ENCODE data around the gene MYRFL.

Gene MYRFL

GRCh38 chr12:69834576-69834975 lies 9.5 kb downstream of the MYRFL start:
- Histone ChIP-seq H3K4me3 (ENCODE audit: low read length) (no peak overlapping the region), H3F3A (ENCODE audit: control insufficient read depth, insufficient read depth) (no peaks in the 10 kb centered on the region), H3K9me2 (replicated peaks; ENCODE audit: control insufficient read depth, low read length) (no peaks in the 10 kb centered on the region), H3K4me1 (ENCODE audit: control insufficient read depth, low read length) (no peaks in the 10 kb centered on the region), H3K4me2 (ENCODE audit: low read length) (no peak overlapping the region), H3K27ac (ENCODE audit: low read depth, low read length) (no peak overlapping the region), H3K36me3 (ENCODE audit: control insufficient read depth, low read length) (no peaks in the 10 kb centered on the region), H4K20me1 (ENCODE audit: control insufficient read depth, insufficient read depth, low read depth, low read length) (no peaks in the 10 kb centered on the region), H3K79me2 (ENCODE audit: control insufficient read depth, low read length) (no peaks in the 10 kb centered on the region), H3K9me3 (ENCODE audit: control insufficient read depth, insufficient read depth, low read length) (no peaks in the 10 kb centered on the region), H3K27me3 (ENCODE audit: control insufficient read depth, low read length) (peaks cover 8% of the 10 kb centered on the region; the same call in 1 of the 2 replicates)
- TF ChIP-seq EZH2phosphoT487 (IDR thresholded peaks at IDR 0.05; ENCODE audit: borderline replicate concordance, low read length): no peak
- no peak for TF ChIP-seq CTCF (IDR thresholded peaks at IDR 0.05; ENCODE audit: low read depth, low read length, poor library complexity, severe bottlenecking)

GRCh38 chr12:69835081-69835480 lies 10.1 kb downstream of the MYRFL start:
- no peaks in the 10 kb centered on the region for H3K79me2 ChIP-seq (ENCODE audit: control insufficient read depth, low read length)
- no peak overlapping the region for H3K4me2 ChIP-seq (ENCODE audit: low read length)
- H3K4me1 ChIP-seq (ENCODE audit: control insufficient read depth, low read length): no peaks in the 10 kb centered on the region
- H3F3A ChIP-seq (ENCODE audit: control insufficient read depth, insufficient read depth): no peaks in the 10 kb centered on the region
- H3K27ac ChIP-seq (ENCODE audit: low read depth, low read length): no peak overlapping the region
- H4K20me1 ChIP-seq (ENCODE audit: control insufficient read depth, insufficient read depth, low read depth, low read length): no peaks in the 10 kb centered on the region
- H3K27me3 ChIP-seq (ENCODE audit: control insufficient read depth, low read length): peaks cover 8% of the 10 kb centered on the region; the same call in 1 of the 2 replicates
- TF ChIP-seq CTCF (IDR thresholded peaks at IDR 0.05; ENCODE audit: low read depth, low read length, poor library complexity, severe bottlenecking): no peak
- no peak for TF ChIP-seq EZH2phosphoT487 (IDR thresholded peaks at IDR 0.05; ENCODE audit: borderline replicate concordance, low read length)
- H3K4me3 ChIP-seq (ENCODE audit: low read length): no peak overlapping the region
- H3K9me3 ChIP-seq (ENCODE audit: control insufficient read depth, insufficient read depth, low read length): no peaks in the 10 kb centered on the region
- no peaks in the 10 kb centered on the region for H3K9me2 ChIP-seq (replicated peaks; ENCODE audit: control insufficient read depth, low read length)
- H3K36me3 ChIP-seq (ENCODE audit: control insufficient read depth, low read length): no peaks in the 10 kb centered on the region

GRCh38 chr12:69836015-69836414 lies 11.0 kb downstream of the MYRFL start:
- Histone ChIP-seq H3K27me3 (ENCODE audit: control insufficient read depth, low read length) (peaks cover 13% of the 10 kb centered on the region), H3K36me3 (ENCODE audit: control insufficient read depth, low read length) (no peaks in the 10 kb centered on the region), H3K4me3 (ENCODE audit: low read length) (no peak overlapping the region), H3K79me2 (ENCODE audit: control insufficient read depth, low read length) (no peaks in the 10 kb centered on the region), H3F3A (ENCODE audit: control insufficient read depth, insufficient read depth) (no peaks in the 10 kb centered on the region), H4K20me1 (ENCODE audit: control insufficient read depth, insufficient read depth, low read depth, low read length) (no peaks in the 10 kb centered on the region), H3K9me2 (replicated peaks; ENCODE audit: control insufficient read depth, low read length) (no peaks in the 10 kb centered on the region), H3K4me2 (ENCODE audit: low read length) (no peak overlapping the region), H3K9me3 (ENCODE audit: control insufficient read depth, insufficient read depth, low read length) (no peaks in the 10 kb centered on the region), H3K4me1 (ENCODE audit: control insufficient read depth, low read length) (no peaks in the 10 kb centered on the region), H3K27ac (ENCODE audit: low read depth, low read length) (no peak overlapping the region)
- TF ChIP-seq CTCF (IDR thresholded peaks at IDR 0.05; ENCODE audit: low read depth, low read length, poor library complexity, severe bottlenecking): no peak

GRCh38 chr12:69837191-69837590 lies 12.2 kb downstream of the MYRFL start:
- H3K79me2 ChIP-seq (ENCODE audit: control insufficient read depth, low read length): no peaks in the 10 kb centered on the region
- H3K4me2 ChIP-seq (ENCODE audit: low read length): no peak overlapping the region
- H3K36me3 ChIP-seq (ENCODE audit: control insufficient read depth, low read length): no peaks in the 10 kb centered on the region
- H3K27ac ChIP-seq (ENCODE audit: low read depth, low read length): no peak overlapping the region
- no peaks in the 10 kb centered on the region for H3K9me3 ChIP-seq (ENCODE audit: control insufficient read depth, insufficient read depth, low read length)
- H3K4me3 ChIP-seq (ENCODE audit: low read length): no peak overlapping the region
- H4K20me1 ChIP-seq (ENCODE audit: control insufficient read depth, insufficient read depth, low read depth, low read length): no peaks in the 10 kb centered on the region
- no peaks in the 10 kb centered on the region for H3K9me2 ChIP-seq (replicated peaks; ENCODE audit: control insufficient read depth, low read length)
- H3F3A ChIP-seq (ENCODE audit: control insufficient read depth, insufficient read depth): no peaks in the 10 kb centered on the region
- TF ChIP-seq CTCF (IDR thresholded peaks at IDR 0.05; ENCODE audit: low read depth, low read length, poor library complexity, severe bottlenecking) (no peak), EZH2phosphoT487 (IDR thresholded peaks at IDR 0.05; ENCODE audit: borderline replicate concordance, low read length) (no peak)
- no peaks in the 10 kb centered on the region for H3K4me1 ChIP-seq (ENCODE audit: control insufficient read depth, low read length)
- H3K27me3 ChIP-seq (ENCODE audit: control insufficient read depth, low read length): peaks cover 13% of the 10 kb centered on the region

Data from DOHH2 (cell line).